NCI-H1092 (cell line): Measurements from ENCODE around the gene ACBD6.
"Not testable (repeated sequence)": the region's sequence is repeated elsewhere in the genome, so short reads cannot be mapped to it uniquely, and the experiment has no call there.

ENCODE experiments used
- DNase-seq: peaks from one replicate; lab custom pipeline; 2025; lab: John Stamatoyannopoulos, UW

ACBD6 gene

GRCh38 chr1:180489313-180489712 is 13.1 kb downstream of the ACBD6 start:
- DNase-seq = no peak

GRCh38 chr1:180488661-180489060 is 13.7 kb downstream of the ACBD6 start:
- no peak for DNase-seq

DNA sequence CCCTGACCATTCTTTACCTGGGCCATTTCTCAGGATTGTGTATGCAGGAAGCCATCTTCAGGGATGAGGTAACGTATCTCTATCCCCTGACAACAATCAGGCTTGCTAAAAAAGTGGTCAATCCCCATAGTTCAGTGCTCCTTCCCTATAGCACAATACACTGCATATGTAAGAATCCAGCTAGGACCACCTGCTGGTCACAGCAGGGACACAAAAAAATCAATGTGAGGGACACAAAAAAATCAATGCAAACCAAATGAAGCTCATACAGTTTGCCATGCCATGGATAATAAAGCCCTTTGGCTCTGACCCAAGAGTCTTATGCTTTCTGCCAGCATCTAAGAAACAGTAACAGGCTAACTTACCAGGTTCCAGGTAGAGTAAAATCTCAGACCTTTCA is 16.3 kb downstream of the ACBD6 start:
- DNase-seq = peak; percentile 68

DNA sequence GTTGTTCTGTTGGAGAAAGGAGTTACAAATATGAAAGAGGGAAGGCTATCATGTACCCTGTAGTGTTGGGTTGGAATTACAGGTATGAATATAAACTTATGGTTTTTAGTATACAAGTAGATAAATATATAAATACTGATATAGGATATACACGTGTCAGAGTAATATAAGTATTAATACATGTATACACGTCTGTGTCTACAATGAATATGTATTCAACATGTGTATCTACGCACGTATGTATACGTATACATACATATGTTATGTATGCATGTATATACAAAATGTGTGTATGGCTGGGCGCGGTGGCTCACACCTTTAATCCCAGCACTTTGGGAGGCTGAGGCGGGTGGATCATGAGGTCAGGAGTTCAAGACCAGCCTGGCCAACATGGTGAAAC is 17.9 kb downstream of the ACBD6 start:
- DNase-seq = no peak

DNA sequence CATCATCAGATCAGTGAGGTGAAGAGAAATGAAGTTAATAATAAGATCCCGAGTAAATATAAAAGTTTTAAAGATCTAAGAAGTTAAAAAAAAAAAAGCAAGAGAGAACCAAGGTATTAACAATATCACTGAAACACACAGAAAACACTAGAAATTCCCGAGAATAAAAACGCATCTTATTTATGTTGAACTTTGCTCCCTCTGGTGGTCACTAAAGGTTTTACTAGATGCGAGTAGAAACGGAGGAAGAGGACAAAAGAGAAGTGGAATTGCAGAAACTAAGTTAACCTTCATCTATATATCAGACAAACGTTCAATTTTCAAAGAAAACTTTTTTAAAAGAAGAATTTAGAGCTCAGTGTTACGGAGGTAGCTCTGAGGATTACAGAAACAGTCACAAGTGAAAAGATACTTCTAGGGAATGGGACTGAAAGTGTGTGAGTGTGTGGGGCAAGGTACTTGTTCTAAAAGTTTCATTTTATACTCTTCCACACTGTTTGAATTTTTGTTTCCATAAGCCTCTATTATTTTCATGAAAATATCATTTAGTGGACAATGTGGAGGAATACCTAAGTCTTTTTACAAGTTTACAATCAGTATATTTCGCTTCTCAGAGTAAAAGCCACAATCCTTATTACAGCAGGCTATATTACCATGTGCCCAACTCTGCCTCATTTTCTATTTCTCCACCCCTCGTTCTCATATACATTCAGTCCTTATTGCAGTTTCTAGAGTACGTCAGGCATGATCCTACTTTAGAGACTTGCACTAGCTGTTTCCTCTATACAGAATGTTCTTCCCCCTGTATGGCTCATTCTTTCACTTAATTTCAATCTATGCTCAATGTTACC is 19.7 kb downstream of the ACBD6 start:
- DNase-seq = peak; percentile 36

DNA sequence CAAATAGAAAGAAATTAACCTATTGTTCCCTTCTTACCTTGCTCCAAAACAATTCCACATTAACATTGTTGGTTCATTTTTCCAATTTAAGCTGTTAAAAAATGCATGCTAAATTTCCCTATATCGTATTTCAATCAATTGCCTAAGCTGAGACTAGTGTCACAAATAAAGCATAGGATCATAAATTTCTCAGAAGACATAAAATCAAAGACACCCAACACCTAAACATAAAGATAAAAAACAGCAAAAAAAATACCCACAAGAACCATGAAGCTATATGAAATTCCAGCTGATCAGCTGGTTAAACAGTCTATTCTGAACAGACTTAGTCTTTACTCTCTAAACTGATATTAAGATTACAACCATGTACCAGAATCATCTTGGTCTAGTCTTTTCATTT is 32.3 kb downstream of the ACBD6 start:
- no peak for DNase-seq

DNA sequence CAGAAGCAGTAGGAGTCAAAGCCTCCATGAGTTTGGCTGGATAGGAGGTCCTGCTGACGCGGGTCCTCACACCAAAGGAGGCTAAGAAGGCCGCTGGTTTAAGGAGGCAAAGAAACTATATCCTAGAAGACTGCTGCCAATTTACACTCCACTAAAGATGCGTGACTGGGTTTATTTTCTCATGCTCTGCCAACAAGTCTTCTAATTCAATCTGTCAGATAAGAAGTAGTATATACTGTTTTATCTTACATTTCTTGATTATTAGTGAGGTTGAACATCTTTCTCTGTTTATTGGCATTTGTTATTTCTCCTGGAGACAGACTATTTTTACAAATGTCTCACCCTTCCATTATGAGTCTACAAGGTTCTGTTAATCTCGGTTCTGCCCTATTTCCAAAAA is 34.1 kb downstream of the ACBD6 start:
- no peak for DNase-seq

GRCh38 chr1:180462102-180462501 is 40.3 kb downstream of the ACBD6 start:
- DNase-seq = no peak

GRCh38 chr1:180461682-180462081 is 40.7 kb downstream of the ACBD6 start:
- not testable (repeated sequence) for DNase-seq

DNA sequence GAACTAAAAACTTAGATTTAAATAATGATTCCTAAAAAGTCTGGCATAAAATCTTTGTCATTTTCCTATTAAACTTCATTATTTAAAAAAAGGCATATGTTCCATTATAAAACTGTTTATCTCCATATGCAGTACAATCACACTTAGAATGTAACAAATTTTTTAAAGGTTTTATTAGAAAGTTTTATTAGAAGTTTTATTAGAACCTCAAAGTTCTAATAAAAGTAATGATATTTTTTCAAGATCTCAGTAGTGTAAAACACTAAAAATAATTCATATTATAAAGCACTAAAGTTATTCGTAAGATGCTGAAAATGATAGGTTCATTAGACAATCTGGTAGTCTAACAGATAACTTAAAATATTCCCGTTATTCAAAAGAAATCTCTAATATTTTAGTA is 43.6 kb downstream of the ACBD6 start:
- DNase-seq = no peak

- DNase-seq = no peak
These were observed 46.2 kb downstream of the ACBD6 start for GRCh38 chr1:180456191-180456590.

DNA sequence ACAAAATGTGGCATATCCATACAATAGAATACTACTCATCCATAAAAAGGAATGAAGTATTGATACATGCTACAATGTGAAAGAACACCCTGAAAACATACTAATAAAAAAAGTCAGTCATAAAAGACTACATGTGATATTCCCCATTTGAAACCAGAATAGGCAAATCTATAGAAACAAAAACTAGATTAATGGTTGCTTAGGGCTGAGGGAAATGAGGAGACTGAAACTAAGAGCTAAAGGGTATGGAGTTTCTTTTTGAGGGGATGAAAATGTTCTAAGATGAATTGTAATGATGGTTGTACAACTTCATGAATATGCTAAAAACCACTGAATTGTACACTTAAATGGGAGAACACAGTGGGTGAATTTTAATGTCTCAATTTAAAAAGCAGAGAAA is 50.9 kb downstream of the ACBD6 start:
- DNase-seq = no peak

GRCh38 chr1:180444522-180444921 is 57.9 kb downstream of the ACBD6 start:
- DNase-seq = no peak

DNA sequence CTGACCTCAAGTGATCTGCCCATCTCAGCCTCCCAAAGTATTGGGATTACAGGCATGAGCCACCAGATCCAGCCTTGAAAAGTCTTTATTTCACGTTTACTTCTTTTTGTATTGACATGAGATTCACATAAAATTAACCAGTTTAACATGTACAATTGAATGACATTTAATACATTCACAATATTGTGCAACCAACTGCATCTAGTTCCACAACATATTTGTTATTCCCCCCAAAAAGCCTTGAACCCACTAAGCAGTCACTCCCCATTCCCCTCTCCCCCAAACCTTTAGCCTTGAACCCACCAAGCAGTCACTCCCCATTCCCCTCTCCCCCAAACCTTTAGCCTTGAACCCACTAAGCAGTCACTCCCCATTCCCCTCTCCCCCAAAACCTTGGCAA is 62.0 kb downstream of the ACBD6 start:
- no peak for DNase-seq

DNA sequence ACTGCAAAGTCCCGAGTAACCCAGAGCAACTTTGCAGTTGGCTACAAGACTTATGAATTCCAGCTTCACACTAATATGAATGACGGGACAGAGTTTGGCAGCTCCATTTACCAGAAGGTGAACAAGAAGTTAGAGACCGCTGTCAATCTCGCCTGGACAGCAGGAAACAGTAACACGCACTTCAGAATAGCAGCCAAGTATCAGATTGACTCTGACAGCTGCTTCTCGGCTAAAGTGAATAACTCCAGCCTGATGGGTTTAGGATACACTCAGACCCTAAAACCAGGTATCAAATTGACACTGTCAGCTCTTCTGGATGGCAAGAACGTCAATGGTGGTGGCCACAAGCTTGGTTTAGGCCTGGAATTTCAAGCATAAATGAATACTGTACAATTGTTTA is 66.8 kb downstream of the ACBD6 start:
- no peak for DNase-seq

DNA sequence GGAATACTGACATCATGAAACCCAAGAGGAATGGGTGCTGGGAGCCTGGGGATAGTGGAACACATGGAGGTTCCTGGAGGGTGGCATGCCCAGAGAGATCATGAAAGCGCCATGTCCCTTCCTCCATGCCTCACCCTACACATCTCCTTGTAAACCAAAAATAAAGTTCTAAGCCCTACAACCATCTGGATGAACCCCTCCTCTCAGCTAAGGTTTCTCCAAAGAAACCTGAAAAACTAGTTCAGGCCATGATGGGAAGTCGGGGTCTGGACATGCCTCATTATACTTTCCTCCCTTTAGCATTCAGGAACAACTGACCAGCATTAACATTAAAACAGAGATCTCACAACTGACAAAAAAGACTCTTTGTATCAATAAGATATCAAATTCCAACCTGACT is 68.5 kb downstream of the ACBD6 start:
- no peak for DNase-seq

GRCh38 chr1:180431683-180432082 is 70.7 kb downstream of the ACBD6 start:
- DNase-seq = no peak

- no peak for DNase-seq
These were observed 73.3 kb downstream of the ACBD6 start for GRCh38 chr1:180428782-180429695.

GRCh38 chr1:180425952-180426351 is 76.4 kb downstream of the ACBD6 start:
- DNase-seq = no peak

DNA sequence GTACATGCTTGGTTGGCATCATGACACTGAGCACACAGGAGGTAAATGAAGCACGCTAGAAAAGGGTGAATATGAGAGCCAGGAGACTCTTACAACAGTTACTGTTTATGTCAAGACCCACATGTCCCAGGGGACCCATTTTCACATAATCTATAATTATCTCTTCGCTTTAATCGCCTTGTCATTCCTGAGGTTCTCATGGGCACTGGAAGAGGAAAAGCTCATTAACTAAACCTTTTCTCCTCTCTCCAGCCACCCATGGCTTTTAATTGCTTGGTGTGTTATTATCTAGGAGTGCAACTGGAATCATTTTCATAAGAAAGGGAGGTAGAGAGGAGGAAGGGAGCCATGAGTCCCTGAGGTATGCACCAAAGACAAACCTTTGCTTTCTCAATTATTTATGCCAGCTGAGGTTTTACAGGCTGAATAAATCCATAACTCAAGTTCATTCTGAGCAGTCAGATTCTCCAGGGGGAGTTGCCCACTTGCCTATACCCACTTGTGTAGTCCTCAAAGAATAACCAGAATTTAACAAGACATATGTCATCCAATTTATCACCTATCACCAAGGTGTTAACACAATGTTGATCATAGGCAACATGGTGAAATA is 77.4 kb downstream of the ACBD6 start:
- DNase-seq = peak; percentile 23

DNA sequence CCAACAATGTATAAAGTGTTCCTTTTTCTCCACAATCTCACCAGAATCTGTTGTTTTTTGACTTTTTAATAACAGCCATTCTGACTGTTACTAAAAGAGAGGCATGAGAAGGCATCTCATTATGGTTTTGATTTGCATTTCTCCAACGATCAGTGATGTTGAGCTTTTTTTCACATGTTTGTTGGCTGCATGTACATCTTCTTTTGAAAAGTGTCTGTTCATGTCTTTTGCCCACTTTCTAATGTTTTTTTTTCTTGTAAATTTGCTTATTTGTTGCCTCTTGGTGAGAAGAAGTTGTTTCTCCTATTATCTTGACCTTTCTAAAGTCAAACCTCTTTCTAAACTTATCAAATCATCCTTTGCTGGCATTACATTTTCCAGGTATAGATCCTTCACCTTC is 80.8 kb downstream of the ACBD6 start:
- DNase-seq = no peak

GRCh38 chr1:180421145-180421544 is 81.2 kb downstream of the ACBD6 start:
- not testable (repeated sequence) for DNase-seq
